GM18502 (cell line): ENCODE data around the gene ANKRD62.

Source experiments
- ATAC-seq: cut with Tn5 transposase; IDR thresholded peaks from one replicate; pipeline ENCODE4 v1.9.1; 2021; ENCODE audit warnings: mild to moderate bottlenecking; ENCODE audit not compliant: unreplicated experiment, poor library complexity

ANKRD62 gene

DNA sequence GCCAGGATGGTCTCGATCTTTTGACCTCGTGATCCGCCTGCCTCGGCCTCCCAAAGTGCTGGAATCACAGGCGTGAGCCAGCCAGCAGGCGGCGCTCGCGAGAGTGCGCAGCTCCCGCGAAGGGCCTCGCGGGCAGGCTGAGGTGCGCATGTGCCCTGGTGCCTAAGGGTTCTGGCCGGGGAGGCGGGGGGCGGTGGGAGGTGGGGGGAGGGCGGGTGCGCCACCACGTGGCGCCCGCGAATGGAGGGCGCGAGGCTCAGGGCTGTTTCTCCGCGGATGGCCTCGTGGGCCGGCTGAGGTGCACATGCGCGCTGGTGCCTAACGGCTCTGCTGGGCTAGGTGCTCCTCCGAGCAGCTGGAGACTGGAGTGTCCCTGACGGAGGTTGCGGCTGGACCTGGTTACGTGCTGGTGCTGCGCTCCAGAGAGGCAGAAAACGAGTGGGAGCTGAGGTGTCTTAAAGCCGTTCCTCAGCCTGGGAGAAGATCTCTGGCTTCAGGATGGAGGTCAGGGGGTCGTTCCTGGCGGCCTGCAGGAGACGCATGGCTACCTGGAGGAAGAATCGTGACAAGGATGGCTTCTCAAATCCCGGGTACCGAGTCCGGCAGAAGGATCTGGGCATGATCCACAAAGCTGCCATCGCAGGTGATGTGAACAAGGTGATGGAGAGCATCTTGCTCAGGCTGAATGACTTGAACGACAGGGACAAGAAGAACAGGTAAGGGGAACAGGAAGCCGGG, at the start of gene ANKRD62:
ANKRD62 (plus strand) TSS at position 324 of the 738 bp plus-strand sequence; CDS start at position 499, 175 bp downstream.
- no peak for ATAC-seq

- ATAC-seq, result no peak
Measured at GRCh38 chr18:12044591-12044990, 49.1 kb upstream of the ANKRD62 start.

- ATAC-seq, result no peak
Measured at GRCh38 chr18:12046046-12046750, 47.4 kb upstream of the ANKRD62 start.

DNA sequence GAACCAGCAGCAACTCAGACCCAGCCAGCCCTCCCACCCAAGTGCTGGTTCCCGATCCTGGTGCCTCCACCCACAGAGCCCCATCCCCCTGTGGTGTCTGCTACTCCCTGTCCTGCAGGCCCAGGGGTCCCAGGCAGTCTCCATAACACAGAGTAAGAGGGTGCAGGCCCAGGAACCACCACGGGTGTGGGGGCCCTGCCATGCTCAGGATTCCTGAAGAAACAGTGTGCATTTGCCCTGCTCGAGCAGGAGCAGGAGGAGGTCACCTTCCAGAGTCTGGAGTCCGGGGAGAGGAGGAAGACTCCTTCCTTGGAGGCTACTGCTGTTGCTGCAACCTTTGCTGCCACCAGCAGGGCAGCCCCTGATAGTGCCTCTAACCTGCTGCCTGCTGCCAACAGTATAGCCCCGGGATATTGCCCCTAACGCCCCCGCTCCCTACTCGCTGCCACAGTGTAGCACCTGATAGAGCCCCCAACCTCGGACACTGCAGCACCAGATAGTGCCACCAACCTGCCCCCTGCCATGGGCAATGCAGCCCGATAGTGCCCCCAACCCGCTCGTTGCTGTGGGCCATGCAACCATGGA, 46.8 kb upstream of the ANKRD62 start:
- no peak for ATAC-seq

DNA sequence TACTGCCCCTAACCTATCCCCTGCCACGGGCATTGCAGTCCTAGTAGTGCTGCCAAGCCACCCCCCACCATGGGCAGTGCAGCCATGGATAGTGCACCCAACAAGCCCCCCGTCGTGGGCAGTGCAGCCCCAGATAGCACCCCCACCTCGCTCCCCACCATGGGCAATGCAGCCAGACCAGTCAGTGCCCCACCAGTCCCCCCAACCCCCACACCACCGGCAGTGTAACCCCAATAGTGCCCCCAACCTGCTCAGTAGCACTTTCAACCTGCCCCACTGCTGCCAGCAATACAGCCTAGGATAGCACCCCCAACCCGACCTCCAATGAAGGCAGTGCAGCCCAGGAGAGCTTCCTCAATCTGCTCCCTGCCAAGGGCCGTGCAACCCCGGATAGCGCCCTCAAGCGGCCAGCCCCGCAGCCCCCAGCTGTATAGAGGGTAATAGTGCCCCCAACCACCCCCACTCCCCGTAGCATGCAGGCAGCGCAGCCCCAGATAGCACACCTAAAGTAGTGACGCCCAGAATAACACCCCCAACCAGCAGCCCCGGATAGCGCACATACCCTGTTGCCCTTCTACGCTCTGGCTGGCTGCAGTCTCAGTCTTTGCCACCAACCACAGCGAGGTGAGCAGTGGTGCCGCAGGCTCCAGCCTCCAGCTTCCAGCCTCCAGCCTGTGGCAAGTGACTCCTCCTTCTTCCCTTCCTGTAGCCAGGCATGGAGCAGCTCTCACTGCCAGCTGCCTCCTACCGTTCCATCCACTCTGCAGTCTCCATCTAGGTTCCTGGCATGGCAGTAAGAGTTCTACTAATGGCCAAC, 45.4 kb upstream of the ANKRD62 start:
- no peak for ATAC-seq

DNA sequence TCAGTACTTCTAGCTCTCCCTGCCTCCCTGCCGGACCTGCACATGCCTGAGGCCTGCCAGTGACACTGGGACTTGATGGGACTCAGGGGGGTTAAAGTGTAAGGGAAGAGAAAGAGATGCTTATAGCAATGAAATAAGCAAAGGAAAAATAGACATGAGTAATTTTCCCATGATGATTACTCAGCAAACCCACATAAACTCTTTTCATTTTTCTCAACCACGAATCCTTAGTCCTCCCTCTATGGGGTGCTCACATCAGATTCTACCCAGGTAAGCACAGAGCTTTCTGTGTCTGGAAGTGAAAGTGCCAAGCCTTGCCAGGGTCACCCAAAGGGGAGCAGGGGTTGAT, 44.8 kb upstream of the ANKRD62 start:
- no peak for ATAC-seq

DNA sequence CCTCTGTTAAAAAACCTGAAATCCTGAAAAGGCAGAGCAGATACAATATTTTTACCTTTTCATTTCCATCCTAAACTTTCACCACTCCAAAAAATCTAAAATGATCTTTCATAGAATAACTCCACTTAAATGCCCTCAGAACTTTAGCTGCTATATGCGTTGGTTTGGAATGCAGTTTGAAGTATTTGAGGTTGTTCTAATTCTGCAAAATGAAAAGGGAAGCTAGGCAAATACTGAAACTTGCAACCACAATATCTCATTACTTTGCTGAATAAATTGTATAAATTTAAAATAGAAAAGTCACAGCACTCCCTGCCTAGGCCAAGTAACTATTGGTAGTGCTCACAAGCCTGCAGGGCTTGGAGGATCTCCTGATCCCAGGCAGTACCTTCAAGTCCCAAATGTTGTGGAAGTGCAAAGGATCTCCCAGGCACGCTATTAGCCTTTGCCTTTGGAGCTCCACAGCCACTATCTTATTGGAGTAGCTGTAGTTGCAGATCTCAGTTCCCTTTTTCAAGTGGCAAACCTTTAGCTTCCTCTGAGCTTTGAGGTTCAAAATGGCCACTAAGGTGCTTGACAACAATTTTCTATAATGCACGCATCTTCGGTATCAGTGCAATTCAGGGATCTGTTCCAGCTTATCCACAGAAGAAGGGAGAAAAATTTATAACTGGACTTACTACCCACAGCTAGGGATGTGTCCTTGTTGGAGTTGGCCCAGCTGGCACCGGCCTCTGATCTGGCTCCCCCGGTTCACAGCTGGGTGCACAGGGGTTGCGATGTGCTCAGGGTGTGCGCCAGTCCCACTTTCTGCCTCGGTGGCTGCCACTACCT, 43.4 kb upstream of the ANKRD62 start:
- ATAC-seq, result peak; percentile 93

GRCh38 chr18:12052866-12053265, 40.8 kb upstream of the ANKRD62 start:
- no peak for ATAC-seq

DNA sequence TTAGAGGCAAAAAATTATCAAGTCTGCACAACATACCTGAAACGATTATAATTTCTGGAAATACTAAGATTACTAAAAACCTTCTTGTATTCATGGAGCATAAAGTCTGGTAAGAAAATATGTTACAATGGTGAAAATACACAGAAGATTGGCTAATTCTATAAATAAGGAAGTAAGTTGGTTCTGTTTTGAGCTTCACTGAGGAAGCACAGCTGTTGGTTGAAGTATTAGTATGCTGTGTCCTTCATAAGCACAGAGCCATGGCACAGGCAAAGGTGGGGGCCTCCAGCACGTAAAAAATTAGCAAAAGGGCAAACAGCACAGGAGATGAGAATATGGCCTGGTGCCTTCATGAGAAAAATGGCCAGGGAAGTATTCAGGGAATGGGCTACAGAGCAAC, 40.4 kb upstream of the ANKRD62 start:
- ATAC-seq, result peak; percentile 51

GRCh38 chr18:12056034-12056883, 37.4 kb upstream of the ANKRD62 start:
- no peak for ATAC-seq

DNA sequence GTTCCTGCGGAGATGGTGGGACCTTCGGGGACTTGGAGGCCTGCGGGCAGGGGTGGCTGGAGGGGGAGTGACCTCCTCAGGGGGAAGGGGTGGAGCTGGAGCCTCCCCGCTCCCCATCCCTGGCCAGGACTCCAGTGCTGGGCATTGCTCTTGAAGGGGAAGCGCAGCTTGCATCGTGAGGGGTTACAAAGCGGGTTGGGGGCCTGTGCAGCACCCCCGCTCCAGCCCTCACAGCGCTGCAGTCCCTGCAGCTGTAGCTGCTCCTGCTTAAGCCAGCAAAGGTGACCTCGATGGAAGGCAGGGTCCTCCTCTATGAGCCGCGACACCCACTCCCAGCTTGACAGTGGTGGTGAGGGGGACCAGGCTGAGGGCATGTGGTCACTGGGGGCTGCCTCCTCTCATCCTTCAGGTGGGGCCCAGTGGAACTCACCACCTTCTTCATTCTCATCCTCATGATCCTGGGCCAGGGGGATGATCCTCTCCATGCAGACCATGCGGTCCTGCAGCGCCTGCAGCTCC, 36.7 kb upstream of the ANKRD62 start:
- no peak for ATAC-seq

DNA sequence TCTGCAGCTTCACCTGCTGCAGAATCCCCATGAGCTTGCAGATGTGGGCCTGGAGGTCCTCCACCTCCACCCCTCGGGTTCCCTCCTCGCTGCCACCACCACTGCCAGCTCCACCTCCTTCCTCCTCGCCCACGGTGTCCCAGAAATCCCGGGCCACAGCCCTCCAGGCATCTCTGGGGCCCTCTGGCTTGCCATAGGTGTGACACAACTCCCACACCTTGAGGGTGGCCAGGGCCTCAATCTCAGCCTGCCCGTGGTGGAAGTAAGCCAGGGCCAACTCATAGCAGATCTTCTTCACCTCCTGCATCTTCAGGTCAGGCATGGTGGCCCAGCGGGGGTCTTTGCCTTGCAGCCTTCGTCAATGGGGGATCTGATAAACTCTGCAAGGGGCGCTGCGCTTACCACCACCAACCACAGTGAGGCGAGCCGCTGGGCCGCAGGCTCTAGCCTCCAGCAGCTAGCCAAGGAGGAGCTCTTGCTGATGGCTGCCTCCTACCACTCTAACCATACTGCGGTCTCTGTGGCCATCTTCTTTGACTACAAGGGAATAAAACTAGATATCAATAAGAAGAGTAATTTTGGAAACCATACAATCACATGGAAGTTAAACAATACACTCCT, 36.1 kb upstream of the ANKRD62 start:
- no peak for ATAC-seq

DNA sequence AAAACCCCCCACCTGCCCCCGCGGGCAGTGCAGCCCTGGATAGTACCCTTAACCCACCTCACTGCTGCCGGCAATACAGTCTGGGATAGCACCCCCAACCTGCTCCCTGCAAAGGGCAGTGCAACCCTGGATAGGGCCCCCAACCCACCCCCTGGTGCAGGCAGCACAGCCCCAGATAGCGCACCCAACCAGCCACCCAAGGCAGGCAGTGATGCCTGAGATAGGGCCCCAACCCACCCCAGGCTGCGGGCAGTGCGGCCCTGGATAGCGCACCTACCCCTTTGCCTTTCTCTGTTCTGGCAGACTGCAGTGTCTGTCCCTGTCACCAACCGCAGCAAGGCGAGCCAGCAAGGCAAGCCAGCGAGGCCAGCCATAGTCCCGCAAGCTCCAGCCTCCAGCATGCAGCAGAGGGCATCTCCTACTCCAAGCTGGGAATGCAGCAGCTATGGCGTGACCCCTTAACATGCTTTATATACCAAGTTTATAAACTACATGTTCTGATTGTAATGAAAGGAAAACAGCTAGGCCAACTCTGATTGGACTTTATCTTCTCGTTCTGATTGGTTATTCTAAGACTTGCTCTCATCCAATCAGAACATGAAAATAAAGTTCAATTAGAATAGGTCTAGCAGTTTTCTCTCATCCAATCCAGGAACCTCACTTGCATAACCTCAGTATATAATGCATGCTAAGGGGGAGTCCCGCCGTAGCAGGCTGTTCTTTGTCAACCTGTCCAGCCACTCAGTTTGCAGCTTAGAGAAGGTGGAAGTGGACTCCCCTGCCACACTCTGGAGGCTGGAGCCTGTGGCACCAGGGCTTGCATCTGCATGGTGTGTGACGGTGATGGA, 34.1 kb upstream of the ANKRD62 start:
- no peak for ATAC-seq

- ATAC-seq, result no peak
Measured at GRCh38 chr18:12060182-12060870, 33.3 kb upstream of the ANKRD62 start.

- ATAC-seq, result no peak
Measured at GRCh38 chr18:12061685-12062084, 32.0 kb upstream of the ANKRD62 start.

- no peak for ATAC-seq
Measured at GRCh38 chr18:12062974-12063373, 30.7 kb upstream of the ANKRD62 start.
